ENCODE data around the gene TTC13. TPM values are rescaled to one million over a fixed set of nuclear protein-coding genes. Genes with fewer than 3 reads are reported as not detected.

TTC13 gene
- total and polyA plus RNA-seq, 4 donors: 2.6 to 17.5 (median 6.8) TPM

GRCh38 chr1:230860617-230861384, 117.9 kb downstream of the TTC13 start:
- DNase-seq (ENCODE audit: low spot score): no peak
- TF ChIP-seq TAF1 (conservative IDR thresholded peaks at IDR 0.05) (no peak), RAD21 (IDR thresholded peaks at IDR 0.05) (no peak), FOXA2 (IDR thresholded peaks at IDR 0.05) (no peak), RXRA (IDR thresholded peaks at IDR 0.05) (no peak), SP1 (IDR thresholded peaks at IDR 0.05) (no peak)
- TF ChIP-seq, protein P1, sequence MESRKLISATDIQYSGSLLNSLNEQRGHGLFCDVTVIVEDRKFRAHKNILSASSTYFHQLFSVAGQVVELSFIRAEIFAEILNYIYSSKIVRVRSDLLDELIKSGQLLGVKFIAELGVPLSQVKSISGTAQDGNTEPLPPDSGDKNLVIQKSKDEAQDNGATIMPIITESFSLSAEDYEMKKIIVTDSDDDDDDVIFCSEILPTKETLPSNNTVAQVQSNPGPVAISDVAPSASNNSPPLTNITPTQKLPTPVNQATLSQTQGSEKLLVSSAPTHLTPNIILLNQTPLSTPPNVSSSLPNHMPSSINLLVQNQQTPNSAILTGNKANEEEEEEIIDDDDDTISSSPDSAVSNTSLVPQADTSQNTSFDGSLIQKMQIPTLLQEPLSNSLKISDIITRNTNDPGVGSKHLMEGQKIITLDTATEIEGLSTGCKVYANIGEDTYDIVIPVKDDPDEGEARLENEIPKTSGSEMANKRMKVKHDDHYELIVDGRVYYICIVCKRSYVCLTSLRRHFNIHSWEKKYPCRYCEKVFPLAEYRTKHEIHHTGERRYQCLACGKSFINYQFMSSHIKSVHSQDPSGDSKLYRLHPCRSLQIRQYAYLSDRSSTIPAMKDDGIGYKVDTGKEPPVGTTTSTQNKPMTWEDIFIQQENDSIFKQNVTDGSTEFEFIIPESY (IDR thresholded peaks at IDR 0.05): no peak
- 91% methylated on average over 9 of the region's 9 CpGs for WGBS
- H3K36me3 ChIP-seq (ENCODE audit: control insufficient read depth in 4 of 4, insufficient read depth in 3 of 4, low read depth in 1 of 4, low read length in 3 of 4): no peaks in the 10 kb centered on the region
- H3K4me1 ChIP-seq (ENCODE audit: control insufficient read depth in 4 of 4, insufficient read depth in 4 of 4, low read length in 3 of 4): no peaks in the 10 kb centered on the region
- H3K27me3 ChIP-seq (ENCODE audit: control insufficient read depth in 4 of 4, insufficient read depth in 4 of 4, low read length in 3 of 4): no peaks in the 10 kb centered on the region
- no peak overlapping the region for H3K9ac ChIP-seq (ENCODE audit: low read depth in 1 of 2, low read length in 2 of 2)
- no peak overlapping the region for H3K4me3 ChIP-seq (ENCODE audit: low read depth in 1 of 3, low read length in 3 of 3)
- no peak overlapping the region for H3K27ac ChIP-seq (ENCODE audit: low read depth in 1 of 2, low read length in 2 of 2)
- H3K9me3 ChIP-seq (ENCODE audit: control insufficient read depth in 4 of 4, low read length in 3 of 4): no peaks in the 10 kb centered on the region

DNA sequence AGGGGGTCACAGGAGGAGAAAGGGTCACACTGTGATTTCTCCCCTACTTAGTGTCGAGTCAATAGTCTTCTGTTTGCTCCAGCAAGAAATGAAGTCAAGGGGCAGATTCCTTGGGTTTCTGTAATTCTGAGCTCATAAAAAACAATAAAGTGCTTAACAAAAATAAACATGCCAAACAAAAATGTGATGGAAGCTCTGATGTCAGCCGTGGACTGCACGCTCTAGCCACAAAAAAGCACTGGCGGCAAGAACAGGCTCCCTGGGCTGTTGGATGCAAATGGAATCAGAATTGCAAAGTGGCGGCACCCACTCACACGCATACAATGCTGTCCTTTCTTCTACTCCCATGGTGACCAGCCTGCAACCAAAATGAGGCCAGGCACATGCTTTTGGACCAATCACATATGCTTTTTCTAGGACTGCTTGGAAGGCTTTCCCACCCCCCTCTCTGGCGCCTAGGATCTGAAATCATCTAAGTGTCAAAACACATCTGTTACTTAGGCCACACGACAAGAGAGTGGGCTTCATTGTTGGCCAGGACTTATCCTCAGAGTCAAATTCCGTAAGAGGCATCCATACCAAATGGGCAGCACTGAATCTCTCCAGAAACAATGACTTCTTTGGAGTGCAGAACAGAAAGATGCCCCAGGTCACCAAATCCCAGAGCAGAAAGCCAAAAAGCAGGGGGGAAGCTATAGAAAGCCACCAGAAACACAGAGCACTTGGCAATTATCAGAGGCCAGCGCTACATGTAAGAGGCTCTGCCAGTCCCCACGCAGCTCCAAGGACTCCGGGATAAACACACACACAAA, 119.5 kb downstream of the TTC13 start:
- peaks cover 0 to 3% (median 0%) of the 10 kb centered on the region in 4 donors for H3K36me3 ChIP-seq (ENCODE audit: control insufficient read depth in 4 of 4, insufficient read depth in 3 of 4, low read depth in 1 of 4, low read length in 3 of 4)
- 84% methylated on average over 12 of the region's 12 CpGs for WGBS
- no peak overlapping the region for H3K27ac ChIP-seq (ENCODE audit: low read depth in 1 of 2, low read length in 2 of 2)
- no peaks in the 10 kb centered on the region for H3K9me3 ChIP-seq (ENCODE audit: control insufficient read depth in 4 of 4, low read length in 3 of 4)
- no peaks in the 10 kb centered on the region for H3K4me1 ChIP-seq (ENCODE audit: control insufficient read depth in 4 of 4, insufficient read depth in 4 of 4, low read length in 3 of 4)
- TF ChIP-seq RXRA (IDR thresholded peaks at IDR 0.05): peak in 1 of 2 donors; percentile 29
- TF ChIP-seq NR2F2 (IDR thresholded peaks at IDR 0.05): peak; percentile 26
- TF ChIP-seq YY1 (IDR thresholded peaks at IDR 0.05): no peak
- no peak for DNase-seq (ENCODE audit: low spot score)
- H3K9ac ChIP-seq (ENCODE audit: low read depth in 1 of 2, low read length in 2 of 2): no peak overlapping the region
- H3K4me3 ChIP-seq (ENCODE audit: low read depth in 1 of 3, low read length in 3 of 3): no peak overlapping the region
- H3K27me3 ChIP-seq (ENCODE audit: control insufficient read depth in 4 of 4, insufficient read depth in 4 of 4, low read length in 3 of 4): no peaks in the 10 kb centered on the region

DNA sequence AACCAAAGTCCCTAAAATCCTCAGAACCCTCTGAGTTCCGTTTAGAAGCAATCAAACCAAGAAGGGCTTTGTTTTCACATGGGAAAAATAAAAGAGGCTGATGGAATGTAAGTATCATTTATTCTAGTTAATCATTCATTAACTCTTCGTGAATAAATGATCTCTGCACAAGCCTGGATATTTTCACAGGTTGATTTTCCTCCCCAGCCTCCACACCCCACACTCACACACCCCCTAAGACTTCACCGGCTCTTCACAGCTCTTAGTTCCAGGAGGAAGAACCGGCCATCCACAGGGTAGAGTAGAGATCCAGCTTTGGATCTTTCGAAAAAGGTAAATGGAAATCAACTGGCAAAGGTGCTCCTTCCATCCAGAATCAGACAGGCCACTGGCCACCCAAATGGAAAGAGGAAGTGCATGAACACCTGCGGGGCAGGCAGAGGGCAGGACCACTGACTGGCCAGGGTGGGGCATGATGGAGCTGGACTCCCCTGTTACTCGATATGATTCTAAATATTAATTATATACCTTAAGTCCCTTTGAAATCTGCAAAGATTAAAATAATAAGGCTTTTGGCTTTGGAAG, 120.3 kb downstream of the TTC13 start:
- no peak for DNase-seq (ENCODE audit: low spot score)
- Histone ChIP-seq H3K27me3 (ENCODE audit: control insufficient read depth in 4 of 4, insufficient read depth in 4 of 4, low read length in 3 of 4) (no peaks in the 10 kb centered on the region), H3K4me1 (ENCODE audit: control insufficient read depth in 4 of 4, insufficient read depth in 4 of 4, low read length in 3 of 4) (no peaks in the 10 kb centered on the region), H3K36me3 (ENCODE audit: control insufficient read depth in 4 of 4, insufficient read depth in 3 of 4, low read depth in 1 of 4, low read length in 3 of 4) (peaks cover 0 to 3% (median 0%) of the 10 kb centered on the region in 4 donors), H3K27ac (ENCODE audit: low read depth in 1 of 2, low read length in 2 of 2) (no peak overlapping the region), H3K9ac (ENCODE audit: low read depth in 1 of 2, low read length in 2 of 2) (no peak overlapping the region), H3K9me3 (ENCODE audit: control insufficient read depth in 4 of 4, low read length in 3 of 4) (no peaks in the 10 kb centered on the region), H3K4me3 (ENCODE audit: low read depth in 1 of 3, low read length in 3 of 3) (no peak overlapping the region)
- no peak for TF ChIP-seq RXRA (IDR thresholded peaks at IDR 0.05)
- no peak for TF ChIP-seq TAF1 (conservative IDR thresholded peaks at IDR 0.05)
- TF ChIP-seq, protein P1 (IDR thresholded peaks at IDR 0.05): no peak
- TF ChIP-seq REST (IDR thresholded peaks at IDR 0.05): no peak
- no peak for TF ChIP-seq GABPA (IDR thresholded peaks at IDR 0.05 in 1 of 2, conservative IDR thresholded peaks at IDR 0.05 in 1 of 2)
- WGBS: 87% methylated on average over 7 of the region's 7 CpGs
